K562 (cell line): ENCODE measurements around the gene ENTPD6. TPM values are rescaled to one million over a fixed set of nuclear protein-coding genes. Genes with fewer than 3 reads are reported as not detected.

ENCODE experiments used
- ATAC-seq: fragments of 200-7000 bp; cut with Tn5 transposase; 3 replicates; pipeline ENCODE4 v1.9.1; 2020; ENCODE audit warnings: moderate library complexity
- BruUV-seq: library from RNA; stranded (reverse); fragments of 400-500 nt; replicated peaks from 2 replicates; lab custom pipeline; 2021; lab: Mats Ljungman, UMichigan
- CTCF ChIA-PET: fragments of 300-600 bp; formaldehyde crosslinking; extraction: SDS; loops from one replicate; lab custom pipeline; 2021; ENCODE audit warnings: low intra/inter-chr PET ratio; lab: Yijun Ruan, JAX
- POLR2A ChIA-PET: fragments of 300-600, 350-650 bp; sonication (Branson Sonifier 250); formaldehyde crosslinking; extraction: SDS; loops from one replicate; lab custom pipeline; 2021; ENCODE audit warnings: antibody characterized with exemption, inconsistent platforms; lab: Yijun Ruan, JAX
- DNase-seq, 4 experiments: peaks; one replicate each; pipeline versions ENCODE4 v3.0.0 to v3.0.0-alpha.2; 2011 to 2018; ENCODE audit warnings: low spot score in 3 of 4, mixed read lengths in 3 of 4; ENCODE audit errors: extremely low read depth in 1 of 4
- FAIRE-seq: peaks from 2 replicates; lab custom pipeline; 2011; peaks lifted over from hg19 to GRCh38; lab: Jason Lieb, UNC
- H2AFZ ChIP-seq: 2 replicates; pipeline ENCODE4 v1.6.0; 2011; ENCODE audit warnings: low read depth, low read length, control low read depth, inconsistent platforms
- H3K27ac ChIP-seq: fragments of 200-600 bp; 3 replicates; pipeline ENCODE4 v1.8.0; 2011; ENCODE audit warnings: low read depth, mild to moderate bottlenecking, control low read depth, inconsistent platforms, low read length, moderate library complexity, mixed read lengths; ENCODE audit errors: extremely low read depth
- H3K27me3 ChIP-seq, 2 experiments: fragments of 300-600 bp in 1 of 2; 2 replicates in 1 of 2; 3 replicates in 1 of 2; pipeline versions ENCODE4 v1.6.0 to v1.8.0; 2011; ENCODE audit warnings: inconsistent platforms in 2 of 2, low read length in 2 of 2, mild to moderate bottlenecking in 1 of 2, mixed read lengths in 1 of 2, moderate library complexity in 1 of 2; ENCODE audit not compliant: control insufficient read depth in 2 of 2, insufficient read depth in 2 of 2
- H3K36me3 ChIP-seq: fragments of 300-600 bp; 3 replicates; pipeline ENCODE4 v1.8.0; 2011; ENCODE audit warnings: mild to moderate bottlenecking, low read length, inconsistent platforms; ENCODE audit not compliant: control insufficient read depth, insufficient read depth
- H3K4me1 ChIP-seq, 2 experiments: fragments of 200-600 bp in 1 of 2; replicated peaks in 1 of 2; 2 replicates in 1 of 2; 3 replicates in 1 of 2; pipeline versions ENCODE4 v1.5.1 to v1.8.0; 2011; ENCODE audit warnings: inconsistent platforms in 2 of 2, low read length in 2 of 2, mild to moderate bottlenecking in 1 of 2, mixed read lengths in 1 of 2, moderate library complexity in 1 of 2; ENCODE audit not compliant: control insufficient read depth in 2 of 2, insufficient read depth in 2 of 2
- H3K4me2 ChIP-seq: 2 replicates; pipeline ENCODE4 v1.6.1; 2011; ENCODE audit warnings: low read length, control low read depth, inconsistent platforms, mixed read lengths; ENCODE audit not compliant: insufficient read depth
- H3K4me3 ChIP-seq: fragments of 200-600 bp; sonication (generic), shearing (Covaris generic); 2 replicates; pipeline ENCODE4 v1.5.1; 2016; ENCODE audit warnings: control low read depth, inconsistent platforms
- H3K79me2 ChIP-seq: fragments of 200-600 bp; 3 replicates; pipeline ENCODE4 v1.8.0; 2011; ENCODE audit warnings: low read length, inconsistent platforms; ENCODE audit not compliant: control insufficient read depth, insufficient read depth
- H3K9ac ChIP-seq, 2 experiments: 2 replicates each; pipeline versions ENCODE4 v1.6.0 to v1.6.1; 2011; ENCODE audit warnings: low read depth in 2 of 2, low read length in 2 of 2, control low read depth in 1 of 2, inconsistent platforms in 1 of 2, mild to moderate bottlenecking in 1 of 2, mixed read lengths in 1 of 2; ENCODE audit not compliant: insufficient read depth in 1 of 2
- H3K9me1 ChIP-seq: one replicate; pipeline ENCODE4 v1.6.0; 2011; ENCODE audit warnings: inconsistent platforms, mild to moderate bottlenecking, low read length, moderate library complexity; ENCODE audit not compliant: control insufficient read depth, insufficient read depth
- H3K9me3 ChIP-seq: replicated peaks from 2 replicates; pipeline ENCODE4 v1.5.1; 2011; ENCODE audit warnings: low read depth, low read length, inconsistent platforms; ENCODE audit not compliant: control insufficient read depth, insufficient read depth
- H4K20me1 ChIP-seq: replicated peaks from 2 replicates; pipeline ENCODE4 v1.6.1; 2011; ENCODE audit warnings: low read length, inconsistent platforms, mixed read lengths; ENCODE audit not compliant: control insufficient read depth, insufficient read depth
- ADNP ChIP-seq: fragments of 200-800 bp; sonication (Bioruptor generic); IDR thresholded peaks from 2 replicates; pipeline ENCODE4 v1.6.1; 2016; ENCODE audit warnings: missing genetic modification characterization, missing compliant biosample characterization
- ARID2 ChIP-seq: fragments of 450-650 bp; IDR thresholded peaks from 2 replicates; pipeline ENCODE4 v1.6.1; 2017; ENCODE audit warnings: antibody characterized with exemption, mild to moderate bottlenecking
- ASH1L ChIP-seq: fragments of 450-650 bp; IDR thresholded peaks from 2 replicates; pipeline ENCODE4 v1.6.1; 2018; ENCODE audit warnings: borderline replicate concordance, mild to moderate bottlenecking, low read depth; ENCODE audit not compliant: partially characterized antibody
- CC2D1A ChIP-seq: fragments of 450-650 bp; IDR thresholded peaks from 2 replicates; pipeline ENCODE4 v1.6.1; 2017; ENCODE audit warnings: mild to moderate bottlenecking
- CHD1 ChIP-seq: fragments of 200-600 bp; sonication (generic); IDR thresholded peaks from one replicate; pipeline ENCODE4 v1.6.1; 2012; ENCODE audit warnings: mild to moderate bottlenecking, moderate library complexity, low read length, inconsistent platforms
- HDAC3 ChIP-seq: fragments of 450-650 bp; IDR thresholded peaks from 2 replicates; pipeline ENCODE4 v1.6.1; 2018; ENCODE audit warnings: borderline replicate concordance, mild to moderate bottlenecking, moderate library complexity; ENCODE audit not compliant: partially characterized antibody
- NR4A1 ChIP-seq, 2 experiments: fragments of 250-450 bp in 1 of 2; fragments of 450-650 bp in 1 of 2; sonication (Bioruptor Pico) in 1 of 2; IDR thresholded peaks; 2 replicates each; pipeline versions ENCODE4 v1.4.0 to v1.6.1; 2016 to 2020; ENCODE audit warnings: mild to moderate bottlenecking in 2 of 2, missing compliant biosample characterization in 1 of 2, missing genetic modification characterization in 1 of 2, moderate library complexity in 1 of 2
- PHF8 ChIP-seq: fragments of 200-600 bp; sonication (generic); IDR thresholded peaks from 2 replicates; pipeline ENCODE4 v1.6.1; 2012; ENCODE audit warnings: mixed run types, mild to moderate bottlenecking, inconsistent platforms, low read length, moderate library complexity, borderline replicate concordance
- PML ChIP-seq: IDR thresholded peaks from 2 replicates; pipeline ENCODE4 v1.6.1; 2012; ENCODE audit warnings: low read length, inconsistent platforms
- POLR2B ChIP-seq: fragments of 450-650 bp; IDR thresholded peaks from 2 replicates; pipeline ENCODE4 v1.6.1; 2018; ENCODE audit warnings: low read depth; ENCODE audit not compliant: partially characterized antibody
- RB1 ChIP-seq: fragments of 450-650 bp; IDR thresholded peaks from 2 replicates; pipeline ENCODE4 v1.6.1; 2017; ENCODE audit warnings: low read depth, mild to moderate bottlenecking
- SREBF1 ChIP-seq: fragments of 150-350 bp; IDR thresholded peaks from 2 replicates; pipeline ENCODE4 v1.6.1; 2014; ENCODE audit warnings: antibody characterized with exemption, low read depth, low read length, borderline replicate concordance
- TRIM28 ChIP-seq: fragments of 450-650 bp; IDR thresholded peaks from 2 replicates; pipeline ENCODE4 v1.6.1; 2017
- ZNF174 ChIP-seq: fragments of 250-450 bp; sonication (Bioruptor Pico); IDR thresholded peaks from 2 replicates; pipeline ENCODE4 v1.4.0; 2020; ENCODE audit warnings: mild to moderate bottlenecking
- ZNF445 ChIP-seq: fragments of 250-450 bp; sonication (Bioruptor Pico); IDR thresholded peaks from 2 replicates; pipeline ENCODE4 v1.4.0; 2020; ENCODE audit warnings: low read depth, mild to moderate bottlenecking, moderate library complexity
- WGBS: fragments of 100-300 bp; shearing (Covaris generic); methylation state at CpG from one replicate; pipeline ENCODE4 v1.1.6; 2016; ENCODE audit warnings: low coverage, mixed read lengths; ENCODE audit not compliant: insufficient coverage; ENCODE audit errors: missing lambda C conversion rate; 5-methylcytosine and 5-hydroxymethylcytosine counted together
- in situ Hi-C: fragments of 300-500 bp; cut with MboI; formaldehyde crosslinking; loops from 4 replicates; pipeline ENCODE4 v1.15.0; 2018; ENCODE audit warnings: inconsistent platforms, mixed read lengths
- intact Hi-C: fragments of 100-400 bp; cut with micrococcal nuclease; formaldehyde crosslinking; loops from 2 replicates; pipeline ENCODE4 v1.14.2; 2022
- polyA plus RNA-seq, 8 experiments: library from polyadenylated mRNA; depleted of rRNA in 4 of 8; stranded (reverse) in 5 of 8; unstranded in 3 of 8; fragments of >200 nt; fragmentation: Nextera tagmentation in 2 of 8; fragmentation: Illumina TruSeq in 1 of 8; extraction: Ambion mirVana in 2 of 8; extraction: Trizol in 1 of 8; gene quantifications; 2 replicates each; pipeline versions ENCODE4 v1.2.1 to v1.2.3, GENCODE V29; 2011 to 2014; ENCODE audit warnings: inconsistent platforms in 1 of 8, missing spikeins in 1 of 8
- total RNA-seq, 7 experiments: library from RNA; depleted of rRNA in 6 of 7; stranded (reverse); fragments of >200 nt in 6 of 7; fragmentation: Illumina TruSeq in 2 of 7; extraction: Trizol in 2 of 7; gene quantifications; 2 replicates each; pipeline versions ENCODE4 v1.2.1 to v1.2.3, GENCODE V29; 2011 to 2021; ENCODE audit warnings: low replicate concordance in 1 of 7
- TF ChIP-seq, protein P1 (sequence below): fragments of 250-450 bp; sonication (Bioruptor Pico); IDR thresholded peaks from 2 replicates; pipeline ENCODE4 v1.4.0; 2020
- TF ChIP-seq, protein P2 (sequence below), 2 experiments: fragments of 250-450 bp in 1 of 2; fragments of 450-650 bp in 1 of 2; sonication (Bioruptor Pico) in 1 of 2; IDR thresholded peaks; 2 replicates each; pipeline versions ENCODE4 v1.6.1 to v1.8.0; 2016 to 2021; ENCODE audit warnings: mild to moderate bottlenecking in 2 of 2, moderate library complexity in 2 of 2, missing compliant biosample characterization in 1 of 2, missing genetic modification characterization in 1 of 2

The ENTPD6 gene
- total and polyA plus RNA-seq, 9 of the 15 experiments (the other 6 are each of a cell fraction or from before 2014, with no cell fraction given), result 0.82 to 36.8 (median 22.4) TPM

DNA sequence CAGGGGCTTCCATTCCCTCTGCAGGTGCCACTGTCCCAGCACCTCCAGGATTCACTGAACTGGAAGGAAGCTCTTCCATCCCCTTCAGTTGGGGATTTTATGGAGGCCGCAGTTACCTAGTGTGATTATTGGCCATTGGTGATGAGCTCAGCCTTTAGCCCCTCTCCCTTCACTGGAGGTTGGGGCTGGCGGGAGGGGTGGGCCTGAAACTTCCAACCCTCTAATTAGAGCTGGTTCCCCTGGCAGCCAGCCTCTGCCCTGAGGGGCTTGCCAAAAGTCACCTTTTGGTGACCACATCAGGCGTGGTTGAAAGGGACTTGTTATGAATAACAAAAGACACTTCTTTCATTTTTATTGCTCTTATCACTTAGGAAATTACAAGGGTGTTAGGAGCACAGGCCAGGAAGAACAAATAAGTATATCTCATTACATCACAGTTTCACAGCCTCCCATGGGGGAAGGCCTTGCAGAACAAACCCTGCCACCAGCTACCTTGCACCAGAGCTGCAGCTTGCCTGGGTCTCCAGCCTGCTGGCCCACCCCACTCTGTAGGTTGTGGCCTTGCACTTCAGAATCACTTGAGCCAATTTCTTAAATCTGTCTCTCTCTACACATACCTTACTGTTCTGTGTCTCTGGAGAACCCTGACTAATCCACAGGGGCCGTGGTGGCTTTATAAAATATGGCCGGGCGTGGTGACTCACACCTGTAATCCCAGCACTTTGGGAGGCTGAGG, 57.3 kb downstream of the ENTPD6 start:
- H3K4me2 ChIP-seq, result no peak overlapping the region
- in situ Hi-C loops, result no loop called here
- TF ChIP-seq NR4A1 (CRISPR knock-in tag; IDR thresholded peaks at IDR 0.05) (no peak), NR4A1 (tag; IDR thresholded peaks at IDR 0.05) (no peak), ZNF174 (CRISPR knock-in tag) (no peak), POLR2B (no peak), CC2D1A (no peak), ARID2 (no peak), ASH1L (no peak), TRIM28 (no peak), CHD1 (no peak), PHF8 (no peak), PML (no peak), HDAC3 (no peak), ADNP (no peak), RB1 (no peak), ZNF445 (no peak), SREBF1 (no peak)
- TF ChIP-seq, protein P1, sequence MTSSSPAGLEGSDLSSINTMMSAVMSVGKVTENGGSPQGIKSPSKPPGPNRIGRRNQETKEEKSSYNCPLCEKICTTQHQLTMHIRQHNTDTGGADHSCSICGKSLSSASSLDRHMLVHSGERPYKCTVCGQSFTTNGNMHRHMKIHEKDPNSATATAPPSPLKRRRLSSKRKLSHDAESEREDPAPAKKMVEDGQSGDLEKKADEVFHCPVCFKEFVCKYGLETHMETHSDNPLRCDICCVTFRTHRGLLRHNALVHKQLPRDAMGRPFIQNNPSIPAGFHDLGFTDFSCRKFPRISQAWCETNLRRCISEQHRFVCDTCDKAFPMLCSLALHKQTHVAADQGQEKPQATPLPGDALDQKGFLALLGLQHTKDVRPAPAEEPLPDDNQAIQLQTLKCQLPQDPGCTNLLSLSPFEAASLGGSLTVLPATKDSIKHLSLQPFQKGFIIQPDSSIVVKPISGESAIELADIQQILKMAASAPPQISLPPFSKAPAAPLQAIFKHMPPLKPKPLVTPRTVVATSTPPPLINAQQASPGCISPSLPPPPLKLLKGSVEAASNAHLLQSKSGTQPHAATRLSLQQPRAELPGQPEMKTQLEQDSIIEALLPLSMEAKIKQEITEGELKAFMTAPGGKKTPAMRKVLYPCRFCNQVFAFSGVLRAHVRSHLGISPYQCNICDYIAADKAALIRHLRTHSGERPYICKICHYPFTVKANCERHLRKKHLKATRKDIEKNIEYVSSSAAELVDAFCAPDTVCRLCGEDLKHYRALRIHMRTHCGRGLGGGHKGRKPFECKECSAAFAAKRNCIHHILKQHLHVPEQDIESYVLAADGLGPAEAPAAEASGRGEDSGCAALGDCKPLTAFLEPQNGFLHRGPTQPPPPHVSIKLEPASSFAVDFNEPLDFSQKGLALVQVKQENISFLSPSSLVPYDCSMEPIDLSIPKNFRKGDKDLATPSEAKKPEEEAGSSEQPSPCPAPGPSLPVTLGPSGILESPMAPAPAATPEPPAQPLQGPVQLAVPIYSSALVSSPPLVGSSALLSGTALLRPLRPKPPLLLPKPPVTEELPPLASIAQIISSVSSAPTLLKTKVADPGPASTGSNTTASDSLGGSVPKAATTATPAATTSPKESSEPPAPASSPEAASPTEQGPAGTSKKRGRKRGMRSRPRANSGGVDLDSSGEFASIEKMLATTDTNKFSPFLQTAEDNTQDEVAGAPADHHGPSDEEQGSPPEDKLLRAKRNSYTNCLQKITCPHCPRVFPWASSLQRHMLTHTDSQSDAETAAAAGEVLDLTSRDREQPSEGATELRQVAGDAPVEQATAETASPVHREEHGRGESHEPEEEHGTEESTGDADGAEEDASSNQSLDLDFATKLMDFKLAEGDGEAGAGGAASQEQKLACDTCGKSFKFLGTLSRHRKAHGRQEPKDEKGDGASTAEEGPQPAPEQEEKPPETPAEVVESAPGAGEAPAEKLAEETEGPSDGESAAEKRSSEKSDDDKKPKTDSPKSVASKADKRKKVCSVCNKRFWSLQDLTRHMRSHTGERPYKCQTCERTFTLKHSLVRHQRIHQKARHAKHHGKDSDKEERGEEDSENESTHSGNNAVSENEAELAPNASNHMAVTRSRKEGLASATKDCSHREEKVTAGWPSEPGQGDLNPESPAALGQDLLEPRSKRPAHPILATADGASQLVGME (CRISPR knock-in tag), result no peak
- TF ChIP-seq, protein P2, sequence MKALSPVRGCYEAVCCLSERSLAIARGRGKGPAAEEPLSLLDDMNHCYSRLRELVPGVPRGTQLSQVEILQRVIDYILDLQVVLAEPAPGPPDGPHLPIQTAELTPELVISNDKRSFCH (CRISPR knock-in tag; IDR thresholded peaks at IDR 0.05), result no peak
- TF ChIP-seq, protein P2 (tag; IDR thresholded peaks at IDR 0.05), result no peak

More for the DNA sequence above, 57.3 kb downstream of the ENTPD6 start:
- Histone ChIP-seq H3K9me1 (no peaks in the 10 kb centered on the region), H3K27me3 (no peaks in the 10 kb centered on the region), H3K9ac (no peak overlapping the region; a peak in 1 of 4 replicates), H3K4me3 (no peak overlapping the region), H4K20me1 (no peaks in the 10 kb centered on the region), H3K36me3 (peaks cover 7% of the 10 kb centered on the region; the same call in 1 of the 3 replicates), H3K79me2 (peaks cover 22% of the 10 kb centered on the region), H2AFZ (no peak overlapping the region), H3K27ac (no peak overlapping the region), H3K9me3 (no peaks in the 10 kb centered on the region), H3K4me1 (peaks cover 10 to 12% of the 10 kb centered on the region in 2 experiments; a peak in 4 of 5 replicates)
- 80% methylated on average over 4 of the region's 6 CpGs for WGBS
- ChIA-PET POLR2A (no interaction called here), CTCF (no interaction called here)
- no peak for FAIRE-seq
- intact Hi-C loops, result no loop called here
- no peak for DNase-seq
- no TSS peak for BruUV-seq
- no peak for ATAC-seq
